ENCODE results near the gene PCDH9. TPM values are rescaled to one million over a fixed set of nuclear protein-coding genes. Genes with fewer than 3 reads are reported as not detected.

The PCDH9 gene
- total and polyA plus RNA-seq, 11 donors, result 3.0 to 39.6 (median 21.6) TPM

DNA sequence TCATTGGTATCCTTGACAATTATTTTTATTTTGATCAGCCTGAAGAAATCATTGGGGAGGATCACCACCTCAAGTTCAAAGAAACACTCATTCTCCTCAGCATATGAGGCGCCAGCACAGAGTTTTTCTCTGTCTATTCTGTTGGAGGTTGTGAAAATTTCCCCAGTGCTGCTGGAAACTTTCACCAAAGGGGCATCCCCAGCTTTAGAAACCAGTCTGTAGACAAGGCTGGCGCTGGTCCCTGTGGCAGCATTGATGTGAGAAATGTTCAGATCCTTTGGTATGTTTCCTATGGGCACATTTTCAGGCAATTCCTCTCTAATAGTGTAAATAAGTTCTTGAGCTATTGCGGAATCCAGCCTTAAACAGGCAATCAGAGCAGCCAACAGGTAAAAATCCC is 2.1 kb downstream of the PCDH9 start:
- H3K9me3 ChIP-seq, result no peaks in the 10 kb centered on the region
- no peak overlapping the region for H3K27ac ChIP-seq
- intact Hi-C loops (cut with DNase I), result loop anchor here (5.0 to 10.0 kb wide), 13 partner anchors 141 to 1573 kb away; no protein-coding TSS in a partner anchor
- DNase-seq (no peak), ATAC-seq (no peak)
- TF ChIP-seq POLR2A (IDR thresholded peaks at IDR 0.05) (no peak), CTCF (IDR thresholded peaks at IDR 0.05) (no peak)
- H3K4me1 ChIP-seq, result peaks cover 0 to 37% (median 6%) of the 10 kb centered on the region in 12 donors
- 77 to 90% (median 88%) methylated on average over 3 of the region's 3 CpGs for WGBS, 4 donors
- H3K27me3 ChIP-seq, result peaks cover 0 to 10% (median 0%) of the 10 kb centered on the region in 9 donors
- peak overlapping the region in 11 of 12 donors; percentile 4 to 82 (median 78) for H3K4me3 ChIP-seq
- no peaks in the 10 kb centered on the region for H3K36me3 ChIP-seq

DNA sequence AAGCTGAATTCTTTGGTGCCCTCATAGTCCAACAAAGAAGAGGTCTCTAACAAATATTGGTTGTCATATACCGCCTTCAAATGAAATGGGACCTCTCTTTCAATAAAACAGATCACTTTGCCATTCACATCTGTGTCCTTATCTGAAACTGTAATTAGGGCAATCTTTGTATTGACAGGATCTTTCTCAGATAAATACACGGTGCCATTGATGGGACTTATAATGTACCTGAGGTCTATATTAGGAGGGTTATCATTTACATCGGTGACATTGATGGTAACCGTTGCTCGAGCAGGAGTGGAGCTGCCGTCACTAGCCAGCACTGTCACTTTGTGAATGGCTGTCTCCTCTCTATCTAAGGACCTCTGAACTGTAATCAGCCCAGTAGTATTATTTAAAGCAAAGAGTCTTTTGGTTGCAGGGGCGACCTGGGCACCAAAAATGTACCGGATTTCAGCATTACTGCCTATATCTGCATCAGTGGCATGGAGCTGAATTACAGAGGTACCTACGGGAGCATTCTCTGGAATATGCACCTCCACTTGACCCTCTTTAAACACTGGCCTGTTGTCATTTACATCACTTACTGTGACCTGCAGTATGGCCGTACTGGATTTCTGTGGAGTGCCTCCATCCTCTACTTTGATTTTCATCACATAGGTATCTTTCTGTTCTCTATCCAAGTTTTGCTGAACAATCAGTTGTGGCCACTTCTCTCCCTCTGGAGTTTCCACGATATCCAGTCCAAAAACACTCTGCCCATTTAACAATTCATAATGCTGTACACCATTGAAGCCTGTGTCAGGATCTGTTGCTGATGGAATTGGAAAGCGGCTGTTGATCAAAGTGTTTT is 2.8 kb downstream of the PCDH9 start:
- intact Hi-C loops (cut with DNase I), result loop anchor here (5.0 to 10.0 kb wide), 13 partner anchors 140 to 1573 kb away; no protein-coding TSS in a partner anchor
- Histone ChIP-seq H3K9me3 (no peaks in the 10 kb centered on the region), H3K36me3 (no peaks in the 10 kb centered on the region), H3K27me3 (peaks cover 0 to 10% (median 0%) of the 10 kb centered on the region in 9 donors), H3K4me1 (peaks cover 0 to 44% (median 6%) of the 10 kb centered on the region in 12 donors), H3K27ac (no peak overlapping the region), H3K4me3 (peak overlapping the region in 10 of 12 donors; percentile 4 to 82 (median 79))
- WGBS, 4 donors, result 54 to 64% (median 63%) methylated on average over 10 to 12 of the region's 12 CpGs
- ATAC-seq, result no peak
- DNase-seq, result no peak
- no peak for TF ChIP-seq CTCF (IDR thresholded peaks at IDR 0.05)
- TF ChIP-seq POLR2A (IDR thresholded peaks at IDR 0.05), result no peak

- no peak for ATAC-seq
- DNase-seq, result no peak
- peak overlapping the region in 8 of 12 donors; percentile 71 to 82 (median 79) for H3K4me3 ChIP-seq
- whole genome bisulfite sequencing, 4 donors, result 42 to 68% (median 57%) methylated on average over 6 of the region's 6 CpGs
- no peak overlapping the region for H3K27ac ChIP-seq
- no peaks in the 10 kb centered on the region for H3K9me3 ChIP-seq
- intact Hi-C loops (cut with DNase I), result loop anchor here (5.0 to 10.0 kb wide), 13 partner anchors 139 to 1572 kb away; no protein-coding TSS in a partner anchor
- peaks cover 0 to 45% (median 8%) of the 10 kb centered on the region in 12 donors for H3K4me1 ChIP-seq
- no peaks in the 10 kb centered on the region for H3K36me3 ChIP-seq
- H3K27me3 ChIP-seq, result peaks cover 0 to 10% (median 0%) of the 10 kb centered on the region in 9 donors
- no peak for TF ChIP-seq CTCF (IDR thresholded peaks at IDR 0.05)
- no peak for TF ChIP-seq POLR2A (IDR thresholded peaks at IDR 0.05)
Measured at GRCh38 chr13:67226696-67227095, 3.4 kb downstream of the PCDH9 start.

Data from heart left ventricle (tissue), 16 donors.